H9 (cell line): ENCODE measurements around the gene PLXNA2. TPM values are rescaled to one million over a fixed set of nuclear protein-coding genes. Genes with fewer than 3 reads are reported as not detected.

ENCODE experiments used
- DNase-seq: peaks from one replicate; pipeline ENCODE4 v3.0.0-alpha.2; 2017
- H2AFZ ChIP-seq: one replicate; pipeline ENCODE4 v1.6.1; 2013; ENCODE audit warnings: mild to moderate bottlenecking, low read length, control low read depth, moderate library complexity
- H2AK5ac ChIP-seq: 2 replicates; pipeline ENCODE4 v1.6.1; 2013; ENCODE audit warnings: low read length, control low read depth, mixed read lengths; ENCODE audit not compliant: insufficient read length
- H2BK120ac ChIP-seq: one replicate; pipeline ENCODE4 v1.6.1; 2013; ENCODE audit warnings: low read depth, mild to moderate bottlenecking, low read length, control low read depth, inconsistent platforms; ENCODE audit not compliant: poor library complexity, severe bottlenecking
- H2BK12ac ChIP-seq: 2 replicates; pipeline ENCODE4 v1.6.1; 2013; ENCODE audit warnings: low read length, control low read depth, mixed read lengths, low read depth; ENCODE audit not compliant: insufficient read length
- H2BK15ac ChIP-seq: 2 replicates; pipeline ENCODE4 v1.6.1; 2013; ENCODE audit warnings: low read depth, low read length, control low read depth
- H2BK20ac ChIP-seq: one replicate; pipeline ENCODE4 v1.6.1; 2013; ENCODE audit warnings: low read depth, mild to moderate bottlenecking, low read length, control low read depth, inconsistent platforms; ENCODE audit not compliant: poor library complexity, severe bottlenecking
- H2BK5ac ChIP-seq: 2 replicates; pipeline ENCODE4 v1.6.1; 2013; ENCODE audit warnings: low read length, control low read depth, mixed read lengths; ENCODE audit not compliant: insufficient read length
- H3K14ac ChIP-seq: 2 replicates; pipeline ENCODE4 v1.6.1; 2013; ENCODE audit warnings: low read length, control low read depth; ENCODE audit not compliant: insufficient read depth
- H3K18ac ChIP-seq: 2 replicates; pipeline ENCODE4 v1.6.1; 2013; ENCODE audit warnings: low read depth, mild to moderate bottlenecking, mixed read lengths, low read length, control low read depth; ENCODE audit not compliant: insufficient read length
- H3K23ac ChIP-seq: 2 replicates; pipeline ENCODE4 v1.6.1; 2013; ENCODE audit warnings: low read length, control low read depth, mixed read lengths, low read depth; ENCODE audit not compliant: insufficient read length
- H3K23me2 ChIP-seq: 2 replicates; pipeline ENCODE4 v1.6.1; 2013; ENCODE audit warnings: low read depth, mild to moderate bottlenecking, mixed read lengths, low read length, control low read depth; ENCODE audit not compliant: insufficient read length, poor library complexity, severe bottlenecking
- H3K27ac ChIP-seq: 2 replicates; pipeline ENCODE4 v1.5.1; 2013; ENCODE audit warnings: low read length, control low read depth, mixed read lengths, low read depth; ENCODE audit not compliant: insufficient read length
- H3K27me3 ChIP-seq: 2 replicates; pipeline ENCODE4 v1.6.1; 2013; ENCODE audit warnings: low read length, control low read depth, inconsistent platforms; ENCODE audit not compliant: insufficient read depth
- H3K4ac ChIP-seq: 2 replicates; pipeline ENCODE4 v1.6.1; 2013; ENCODE audit warnings: low read depth, mild to moderate bottlenecking, control low read depth, inconsistent platforms, low read length, moderate library complexity
- H3K4me1 ChIP-seq: 2 replicates; pipeline ENCODE4 v1.6.1; 2013; ENCODE audit warnings: low read length, control low read depth, inconsistent platforms; ENCODE audit not compliant: insufficient read depth
- H3K4me2 ChIP-seq: 2 replicates; pipeline ENCODE4 v1.6.1; 2013; ENCODE audit warnings: low read length, control low read depth, mixed read lengths; ENCODE audit not compliant: insufficient read length, insufficient read depth
- H3K56ac ChIP-seq: 2 replicates; pipeline ENCODE4 v1.6.1; 2013; ENCODE audit warnings: low read depth, mild to moderate bottlenecking, mixed read lengths, low read length, control low read depth; ENCODE audit not compliant: insufficient read length
- H3K79me1 ChIP-seq: 2 replicates; pipeline ENCODE4 v1.6.1; 2013; ENCODE audit warnings: low read depth, mild to moderate bottlenecking, moderate library complexity, low read length, control low read depth, inconsistent platforms; ENCODE audit not compliant: insufficient read depth, poor library complexity, severe bottlenecking
- H3K79me2 ChIP-seq: 2 replicates; pipeline ENCODE4 v1.6.1; 2013; ENCODE audit warnings: low read length, control low read depth, inconsistent platforms; ENCODE audit not compliant: insufficient read depth
- H3K9ac ChIP-seq: 2 replicates; pipeline ENCODE4 v1.6.1; 2013; ENCODE audit warnings: low read length, control low read depth, mixed read lengths; ENCODE audit not compliant: insufficient read length; ENCODE audit errors: extremely low read depth
- H3K9me3 ChIP-seq: one replicate; pipeline ENCODE4 v1.6.1; 2013; ENCODE audit warnings: low read depth, low read length, inconsistent platforms; ENCODE audit not compliant: control insufficient read depth
- H3T11ph ChIP-seq: one replicate; pipeline ENCODE4 v1.6.1; 2013; ENCODE audit warnings: mild to moderate bottlenecking, low read length, control low read depth, inconsistent platforms
- H4K20me1 ChIP-seq: one replicate; pipeline ENCODE4 v1.6.1; 2013; ENCODE audit not compliant: control insufficient read depth, insufficient read length, insufficient read depth
- H4K5ac ChIP-seq: 2 replicates; pipeline ENCODE4 v1.6.1; 2013; ENCODE audit warnings: low read depth, mild to moderate bottlenecking, mixed read lengths, low read length, control low read depth; ENCODE audit not compliant: insufficient read length
- H4K8ac ChIP-seq: replicated peaks from 2 replicates; pipeline ENCODE4 v1.6.1; 2013; ENCODE audit warnings: low read length, control low read depth, mixed read lengths, low read depth; ENCODE audit not compliant: insufficient read length
- H4K91ac ChIP-seq: 2 replicates; pipeline ENCODE4 v1.6.1; 2013; ENCODE audit warnings: low read depth, mild to moderate bottlenecking, moderate library complexity, mixed read lengths, low read length, control low read depth; ENCODE audit not compliant: insufficient read length
- H3K27ac Mint-ChIP-seq, 3 experiments: 2 replicates in 2 of 3; 3 replicates in 1 of 3; pipeline ENCODE4 v1.8.0; 2020 to 2021; ENCODE audit warnings: mixed read lengths in 3 of 3, mild to moderate bottlenecking in 1 of 3, moderate library complexity in 1 of 3
- H3K27me3 Mint-ChIP-seq: 2 replicates; pipeline ENCODE4 v1.8.0; 2021; ENCODE audit warnings: low read depth, mild to moderate bottlenecking, moderate library complexity, mixed read lengths
- H3K36me3 Mint-ChIP-seq, 3 experiments: 2 replicates in 2 of 3; 3 replicates in 1 of 3; pipeline ENCODE4 v1.8.0; 2020 to 2021; ENCODE audit warnings: low read depth in 3 of 3, mixed read lengths in 3 of 3; ENCODE audit not compliant: insufficient read depth in 1 of 3
- H3K4me1 Mint-ChIP-seq, 2 experiments: 2 replicates each; pipeline ENCODE4 v1.8.0; 2020; ENCODE audit warnings: mixed read lengths in 2 of 2
- H3K4me3 Mint-ChIP-seq, 2 experiments: 2 replicates in 1 of 2; 3 replicates in 1 of 2; pipeline ENCODE4 v1.8.0; 2020 to 2021; ENCODE audit warnings: mild to moderate bottlenecking in 2 of 2, mixed read lengths in 2 of 2, moderate library complexity in 1 of 2
- H3K9me3 Mint-ChIP-seq, 2 experiments: 2 replicates in 1 of 2; 3 replicates in 1 of 2; pipeline ENCODE4 v1.8.0; 2020; ENCODE audit warnings: mild to moderate bottlenecking in 2 of 2, mixed read lengths in 2 of 2, moderate library complexity in 1 of 2
- WGBS: extraction: QIAGEN DNeasy Blood & Tissue Kit; methylation state at CpG from one replicate; pipeline ENCODE4 v1.1.7; 2013; ENCODE audit warnings: missing lambda C conversion rate, low lambda C conversion rate, mixed read lengths; ENCODE audit not compliant: insufficient read length; ENCODE audit errors: extremely low coverage; 5-methylcytosine and 5-hydroxymethylcytosine counted together
- total RNA-seq: library from RNA; stranded (reverse); gene quantifications from 2 replicates; pipeline ENCODE4 v1.2.1, GENCODE V29; 2021
- TF ChIP-seq, protein P1 (sequence below): fragments of 200-600 bp; sonication (generic); conservative IDR thresholded peaks from 3 replicates; pipeline ENCODE4 v1.8.0; 2021; ENCODE audit warnings: antibody characterized with exemption, mild to moderate bottlenecking

PLXNA2 gene
- total RNA-seq, 1 experiment from 2014 or later = 0.57 TPM

DNA sequence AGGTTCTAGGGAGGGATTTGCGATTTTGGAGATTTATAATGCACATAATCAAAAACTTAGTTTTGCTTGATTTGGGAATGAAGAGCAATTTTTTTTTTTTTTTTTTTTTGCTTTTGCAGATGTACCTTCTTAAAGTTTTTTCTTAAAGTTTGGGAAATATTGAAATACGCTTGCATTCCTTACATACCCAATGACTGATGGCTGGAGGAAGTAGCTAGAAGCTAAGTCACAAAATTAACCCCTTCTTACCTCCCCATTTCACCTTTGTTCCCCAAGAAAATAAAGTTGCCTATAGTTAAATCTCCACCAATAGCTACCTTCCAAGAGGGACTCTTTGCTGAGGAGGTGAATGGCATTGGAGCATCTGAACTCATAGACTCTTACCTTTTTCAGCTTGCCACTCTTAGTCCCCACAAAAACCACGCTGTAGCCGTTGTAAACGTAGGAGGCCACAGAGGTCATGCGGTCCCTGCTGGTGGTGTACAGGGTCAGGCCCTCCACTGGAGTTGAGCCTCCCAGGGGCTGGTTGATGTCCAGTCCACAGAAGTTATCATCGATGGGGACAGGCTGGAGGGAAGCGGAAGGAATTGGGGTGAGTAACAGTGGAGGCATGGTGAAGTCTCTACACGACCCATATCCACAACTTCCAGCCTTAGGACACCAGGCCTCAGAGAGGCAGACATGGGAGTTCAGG is 34.1 kb downstream of the PLXNA2 start:
- H2BK120ac ChIP-seq = no peak overlapping the region
- H2BK20ac ChIP-seq = no peak overlapping the region
- TF ChIP-seq, protein P1, sequence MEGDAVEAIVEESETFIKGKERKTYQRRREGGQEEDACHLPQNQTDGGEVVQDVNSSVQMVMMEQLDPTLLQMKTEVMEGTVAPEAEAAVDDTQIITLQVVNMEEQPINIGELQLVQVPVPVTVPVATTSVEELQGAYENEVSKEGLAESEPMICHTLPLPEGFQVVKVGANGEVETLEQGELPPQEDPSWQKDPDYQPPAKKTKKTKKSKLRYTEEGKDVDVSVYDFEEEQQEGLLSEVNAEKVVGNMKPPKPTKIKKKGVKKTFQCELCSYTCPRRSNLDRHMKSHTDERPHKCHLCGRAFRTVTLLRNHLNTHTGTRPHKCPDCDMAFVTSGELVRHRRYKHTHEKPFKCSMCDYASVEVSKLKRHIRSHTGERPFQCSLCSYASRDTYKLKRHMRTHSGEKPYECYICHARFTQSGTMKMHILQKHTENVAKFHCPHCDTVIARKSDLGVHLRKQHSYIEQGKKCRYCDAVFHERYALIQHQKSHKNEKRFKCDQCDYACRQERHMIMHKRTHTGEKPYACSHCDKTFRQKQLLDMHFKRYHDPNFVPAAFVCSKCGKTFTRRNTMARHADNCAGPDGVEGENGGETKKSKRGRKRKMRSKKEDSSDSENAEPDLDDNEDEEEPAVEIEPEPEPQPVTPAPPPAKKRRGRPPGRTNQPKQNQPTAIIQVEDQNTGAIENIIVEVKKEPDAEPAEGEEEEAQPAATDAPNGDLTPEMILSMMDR = no peak
- no peaks in the 10 kb centered on the region for H3K9me3 ChIP-seq
- H3K4me2 ChIP-seq = no peak overlapping the region
- H2BK12ac ChIP-seq = no peak overlapping the region
- no peaks in the 10 kb centered on the region for H3K79me1 ChIP-seq
- H2AFZ ChIP-seq = no peak overlapping the region
- H2BK5ac ChIP-seq = no peak overlapping the region
- H4K20me1 ChIP-seq = no peaks in the 10 kb centered on the region
- Mint-ChIP-seq H3K4me1 (peaks cover 8 to 10% of the 10 kb centered on the region in 2 experiments; a peak in 3 of 4 replicates), H3K9me3 (no peaks in the 10 kb centered on the region; a peak in 1 of 5 replicates), H3K4me3 (no peak overlapping the region), H3K36me3 (no peaks in the 10 kb centered on the region), H3K27me3 (no peaks in the 10 kb centered on the region; the same call in 1 of the 2 replicates), H3K27ac (no peak overlapping the region)
- H3K9ac ChIP-seq = no peak overlapping the region
- no peak overlapping the region for H3K56ac ChIP-seq
- no peak overlapping the region for H2BK15ac ChIP-seq
- no peaks in the 10 kb centered on the region for H3K23me2 ChIP-seq
- no peak for DNase-seq
- H3K4me1 ChIP-seq = no peaks in the 10 kb centered on the region
- no peak overlapping the region for H3K23ac ChIP-seq
- no peaks in the 10 kb centered on the region for H3K27me3 ChIP-seq
- H3K18ac ChIP-seq = no peak overlapping the region
- WGBS = no CpG with 5 or more reads among the region's 9 CpGs
- no peak overlapping the region for H3K4ac ChIP-seq
- H3K14ac ChIP-seq = no peak overlapping the region; the same call in 1 of the 2 replicates
- no peak overlapping the region for H2AK5ac ChIP-seq
- no peak overlapping the region for H4K91ac ChIP-seq
- H3T11ph ChIP-seq = no peak overlapping the region
- H4K5ac ChIP-seq = no peak overlapping the region
- no peak overlapping the region for H4K8ac ChIP-seq
- no peaks in the 10 kb centered on the region for H3K79me2 ChIP-seq
- H3K27ac ChIP-seq = no peak overlapping the region
